ENCODE data around the gene SKP1. TPM values are rescaled to one million over a fixed set of nuclear protein-coding genes. Genes with fewer than 3 reads are reported as not detected.

The SKP1 gene
- total RNA-seq, 4 donors from 2014 or later: 89.4 to 155 (median 129) TPM

DNA sequence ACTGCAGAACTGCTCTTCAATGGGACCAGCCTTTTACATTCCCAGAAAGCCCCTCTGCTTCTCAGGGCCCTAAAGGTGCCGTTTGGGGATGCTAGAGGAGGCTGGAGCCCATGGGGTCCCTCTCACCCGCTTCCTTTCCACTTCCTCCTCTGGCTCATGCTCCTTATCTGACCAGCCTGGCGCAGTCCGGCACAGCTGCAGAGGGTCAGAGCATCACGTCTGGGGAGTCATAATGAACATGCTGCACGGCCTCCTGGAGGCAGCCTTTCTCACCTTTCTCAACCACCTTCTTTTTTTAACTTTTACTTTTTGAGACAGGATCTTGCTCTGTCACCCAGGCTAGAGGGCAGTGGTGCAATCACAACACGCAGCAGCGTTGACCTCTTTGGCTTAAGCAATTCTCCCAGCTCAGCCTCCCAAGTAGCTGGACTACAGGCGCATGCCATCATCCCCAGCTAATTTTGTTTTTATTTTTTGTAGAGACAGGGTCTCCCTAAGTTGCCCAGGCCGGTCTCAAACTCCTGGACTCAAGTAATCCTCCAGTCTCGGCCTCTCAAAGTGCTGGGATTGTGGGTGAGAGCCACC lies 77.4 kb downstream of the SKP1 start:
- DNase-seq: no peak
- Histone ChIP-seq H3K4me3 (peak overlapping the region in 1 of 4 donors; percentile 12), H3K36me3 (no peaks in the 10 kb centered on the region), H3K27ac (peak overlapping the region; percentile 59 to 84 (median 76)), H3K9me3 (no peaks in the 10 kb centered on the region), H3K4me1 (peaks cover 0 to 47% (median 28%) of the 10 kb centered on the region in 4 donors), H3K27me3 (no peaks in the 10 kb centered on the region)
- TF ChIP-seq, protein P1, sequence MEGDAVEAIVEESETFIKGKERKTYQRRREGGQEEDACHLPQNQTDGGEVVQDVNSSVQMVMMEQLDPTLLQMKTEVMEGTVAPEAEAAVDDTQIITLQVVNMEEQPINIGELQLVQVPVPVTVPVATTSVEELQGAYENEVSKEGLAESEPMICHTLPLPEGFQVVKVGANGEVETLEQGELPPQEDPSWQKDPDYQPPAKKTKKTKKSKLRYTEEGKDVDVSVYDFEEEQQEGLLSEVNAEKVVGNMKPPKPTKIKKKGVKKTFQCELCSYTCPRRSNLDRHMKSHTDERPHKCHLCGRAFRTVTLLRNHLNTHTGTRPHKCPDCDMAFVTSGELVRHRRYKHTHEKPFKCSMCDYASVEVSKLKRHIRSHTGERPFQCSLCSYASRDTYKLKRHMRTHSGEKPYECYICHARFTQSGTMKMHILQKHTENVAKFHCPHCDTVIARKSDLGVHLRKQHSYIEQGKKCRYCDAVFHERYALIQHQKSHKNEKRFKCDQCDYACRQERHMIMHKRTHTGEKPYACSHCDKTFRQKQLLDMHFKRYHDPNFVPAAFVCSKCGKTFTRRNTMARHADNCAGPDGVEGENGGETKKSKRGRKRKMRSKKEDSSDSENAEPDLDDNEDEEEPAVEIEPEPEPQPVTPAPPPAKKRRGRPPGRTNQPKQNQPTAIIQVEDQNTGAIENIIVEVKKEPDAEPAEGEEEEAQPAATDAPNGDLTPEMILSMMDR (IDR thresholded peaks at IDR 0.05): no peak
- no peak for TF ChIP-seq POLR2A (IDR thresholded peaks at IDR 0.05)

Small RNA genes lying within 50 kb of the gene (small RNA-seq; reads per million reads assigned to genes)
- gene MIR3661: 0 reads per million in 2 donors

Other genes with a start within 250 kb of the SKP1 start
- 10 to 100 TPM; 12.4 to 92.6 (median 36.2) TPM for gene C5orf15, start 208.3 kb downstream of the SKP1 start, total RNA-seq
- gene VDAC1, start 172.0 kb downstream of the SKP1 start, total RNA-seq: 100 to 1,000 TPM; 120 to 289 (median 181) TPM
- gene TCF7, start 62.3 kb downstream of the SKP1 start, total RNA-seq: 10 to 100 TPM; 11.8 to 32.2 (median 22.0) TPM
- 100 to 1,000 TPM in 2 of 4 donors, 10 to 100 TPM in 2; 85.0 to 128 (median 104) TPM for gene PPP2CA, start 49.1 kb upstream of the SKP1 start, total RNA-seq
- gene CDKL3, start 190.2 kb upstream of the SKP1 start, total RNA-seq: not detected
- 10 to 100 TPM; 38.8 to 62.9 (median 55.4) TPM for gene UBE2B, start 194.6 kb upstream of the SKP1 start, total RNA-seq
- 10 to 100 TPM; 13.1 to 25.9 (median 21.9) TPM for gene CDKN2AIPNL, start 234.9 kb upstream of the SKP1 start, total RNA-seq